NK-92 (cell line): Measurements from ENCODE around the gene SYT8.
"Not testable (repeated sequence)": the region's sequence is repeated elsewhere in the genome, so short reads cannot be mapped to it uniquely, and the experiment has no call there.

Source experiments
- DNase-seq: peaks from one replicate; lab custom pipeline; 2025; ENCODE audit not compliant: unreplicated experiment; lab: John Stamatoyannopoulos, UW

Gene SYT8, protein sequence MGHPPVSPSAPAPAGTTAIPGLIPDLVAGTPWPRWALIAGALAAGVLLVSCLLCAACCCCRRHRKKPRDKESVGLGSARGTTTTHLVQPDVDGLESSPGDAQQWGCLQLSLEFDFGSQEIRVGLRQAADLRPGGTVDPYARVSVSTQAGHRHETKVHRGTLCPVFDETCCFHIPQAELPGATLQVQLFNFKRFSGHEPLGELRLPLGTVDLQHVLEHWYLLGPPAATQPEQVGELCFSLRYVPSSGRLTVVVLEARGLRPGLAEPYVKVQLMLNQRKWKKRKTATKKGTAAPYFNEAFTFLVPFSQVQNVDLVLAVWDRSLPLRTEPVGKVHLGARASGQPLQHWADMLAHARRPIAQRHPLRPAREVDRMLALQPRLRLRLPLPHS

DNA sequence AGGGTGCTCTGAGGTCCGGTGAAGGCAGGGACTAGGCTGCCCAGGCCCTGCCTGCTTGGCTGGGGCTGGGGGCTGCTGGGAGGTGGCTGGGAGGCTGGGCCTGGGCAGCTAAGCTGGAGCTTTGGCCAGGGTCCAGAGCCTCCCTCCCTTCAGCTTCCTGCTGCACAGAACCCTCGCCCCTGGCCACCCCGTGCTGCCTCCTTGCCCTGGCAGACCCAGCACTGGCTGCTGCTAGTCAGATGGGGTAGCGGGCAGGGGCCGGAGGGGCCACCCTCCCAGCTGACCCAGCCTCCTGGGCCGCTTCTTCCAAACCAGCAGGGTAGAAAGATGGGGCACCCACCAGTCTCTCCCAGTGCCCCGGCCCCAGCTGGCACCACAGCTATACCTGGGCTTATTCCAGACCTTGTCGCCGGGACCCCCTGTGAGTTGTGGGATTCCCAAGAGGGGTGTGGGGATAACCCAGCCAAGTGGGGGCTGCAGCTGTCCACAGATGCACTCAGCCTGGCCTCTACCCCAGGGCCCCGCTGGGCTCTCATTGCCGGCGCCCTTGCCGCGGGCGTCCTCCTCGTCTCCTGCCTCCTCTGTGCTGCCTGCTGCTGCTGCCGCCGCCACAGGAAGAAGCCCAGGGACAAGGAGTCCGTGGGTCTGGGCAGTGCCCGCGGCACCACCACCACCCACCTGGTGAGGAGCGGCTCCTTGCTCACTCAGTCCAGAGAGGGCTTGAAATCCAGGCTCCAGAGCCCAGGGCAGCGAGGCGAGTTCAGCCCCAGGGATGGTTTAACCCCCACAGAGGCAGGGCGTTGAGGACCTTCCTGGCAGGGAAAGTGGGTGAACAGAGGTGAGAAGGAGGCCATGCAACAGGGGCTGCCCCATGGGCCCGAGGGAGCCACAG, at the start of gene SYT8:
Gene SYT8 (plus strand): TSS at position 212 of the 892 bp plus-strand sequence. CDS start 116 bp downstream, at position 328.
- DNase-seq: no peak

DNA sequence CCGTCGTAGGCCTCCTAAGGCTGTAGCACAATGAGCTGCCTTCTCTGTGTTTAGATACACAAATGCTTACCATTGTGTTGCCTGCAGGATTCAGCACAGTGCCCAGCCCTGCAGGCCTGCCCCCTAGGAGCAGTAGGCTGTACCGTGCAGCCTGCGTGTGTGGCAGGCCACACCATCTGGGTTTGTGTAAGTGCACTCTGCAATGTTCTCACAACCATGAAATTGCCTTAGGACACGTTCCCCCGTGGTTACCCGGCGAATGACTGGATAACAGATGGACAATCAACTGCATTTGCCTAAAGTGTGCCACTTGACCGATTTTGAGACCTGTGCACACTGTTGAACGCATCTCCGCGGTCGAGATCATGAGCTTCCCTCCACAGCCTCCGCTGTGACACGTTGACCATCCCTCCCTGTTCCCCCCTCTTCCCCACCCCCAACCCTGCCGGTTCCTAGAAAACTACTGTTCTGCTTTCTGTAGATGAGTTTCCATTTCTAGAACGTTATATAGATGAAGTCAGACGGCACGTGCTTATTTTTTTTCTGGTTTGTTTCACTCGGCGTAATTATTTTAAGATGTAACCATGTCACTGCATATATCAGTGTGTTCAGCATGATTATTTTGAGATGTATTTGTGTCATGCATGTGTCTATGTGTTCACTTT, 48.9 kb upstream of the SYT8 start:
- DNase-seq: no peak

DNA sequence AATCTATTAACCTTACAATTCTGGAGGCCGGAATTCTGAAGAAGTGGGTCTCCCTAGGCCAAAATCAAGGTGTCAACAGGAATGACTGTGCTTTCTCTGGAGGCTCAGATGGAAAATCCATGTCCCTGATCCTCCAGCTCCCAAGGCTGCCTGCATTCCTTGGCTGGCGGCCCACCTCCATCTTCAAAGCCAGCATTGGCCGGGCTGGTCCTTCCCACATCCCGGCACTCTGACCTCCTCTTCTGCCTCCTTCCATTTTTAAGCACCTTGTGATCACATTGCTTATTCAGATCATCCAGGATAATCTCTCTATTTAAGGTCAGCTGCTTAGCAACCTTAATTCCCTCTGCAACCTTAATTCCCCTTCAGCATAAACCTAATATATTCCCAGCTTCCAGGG, 48.3 kb upstream of the SYT8 start:
- no peak for DNase-seq

DNA sequence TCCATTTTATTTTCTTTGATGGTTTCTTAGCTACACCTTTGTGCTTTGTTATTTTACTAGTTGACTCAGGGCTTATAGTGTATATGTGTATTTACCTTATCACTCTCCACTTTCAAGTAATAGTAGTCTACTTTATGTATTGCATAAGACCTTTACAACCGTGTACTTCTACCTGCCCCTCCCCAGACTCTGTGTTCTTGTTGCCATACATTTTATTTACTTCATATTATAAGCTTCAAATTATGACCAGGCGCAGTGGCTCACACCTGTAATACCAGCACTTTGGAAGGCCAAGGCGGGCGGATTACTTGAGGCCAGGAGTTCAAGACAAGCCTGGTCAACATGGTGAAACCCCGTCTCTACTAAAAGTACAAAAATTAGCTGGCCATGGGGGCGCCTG, 42.9 kb upstream of the SYT8 start:
- no peak for DNase-seq

DNA sequence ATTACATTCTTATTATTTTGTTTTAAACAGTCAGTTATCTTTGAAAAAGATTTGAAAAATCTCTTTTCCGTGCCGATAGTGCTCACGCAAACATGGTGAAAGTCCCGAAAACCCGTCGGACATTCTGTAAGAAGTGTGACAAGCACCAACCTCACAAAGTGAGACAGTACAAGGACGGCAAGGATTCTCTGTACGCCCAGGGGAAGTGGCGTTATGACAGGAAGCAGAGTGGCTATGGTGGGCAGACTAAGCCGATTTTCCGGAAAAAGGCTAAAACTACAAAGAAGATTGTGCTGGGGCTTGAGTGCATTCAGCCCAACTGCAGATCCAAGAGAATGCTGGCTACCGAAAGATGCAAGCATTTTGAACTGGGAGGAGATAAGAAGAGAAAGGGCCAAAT, 42.3 kb upstream of the SYT8 start:
- no peak for DNase-seq

DNA sequence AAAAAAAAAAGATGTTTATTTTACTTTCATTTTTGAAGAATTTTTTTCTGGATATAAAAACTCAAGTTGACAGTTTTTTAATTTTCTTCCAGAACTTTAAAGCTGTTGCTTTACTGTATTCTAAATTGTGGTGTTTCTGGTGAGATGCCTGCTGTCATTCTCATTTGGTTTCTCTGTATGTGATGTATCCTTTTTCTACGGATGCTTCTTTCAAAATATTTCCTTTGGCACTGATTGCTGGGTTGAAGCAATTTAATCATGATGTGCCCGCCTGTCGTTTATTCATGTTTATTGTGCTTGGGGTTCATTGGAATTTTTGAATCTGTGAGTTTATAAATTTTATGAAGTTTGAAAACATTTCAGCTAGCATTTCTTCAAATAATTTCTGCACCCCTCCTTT, 41.7 kb upstream of the SYT8 start:
- DNase-seq: no peak

DNA sequence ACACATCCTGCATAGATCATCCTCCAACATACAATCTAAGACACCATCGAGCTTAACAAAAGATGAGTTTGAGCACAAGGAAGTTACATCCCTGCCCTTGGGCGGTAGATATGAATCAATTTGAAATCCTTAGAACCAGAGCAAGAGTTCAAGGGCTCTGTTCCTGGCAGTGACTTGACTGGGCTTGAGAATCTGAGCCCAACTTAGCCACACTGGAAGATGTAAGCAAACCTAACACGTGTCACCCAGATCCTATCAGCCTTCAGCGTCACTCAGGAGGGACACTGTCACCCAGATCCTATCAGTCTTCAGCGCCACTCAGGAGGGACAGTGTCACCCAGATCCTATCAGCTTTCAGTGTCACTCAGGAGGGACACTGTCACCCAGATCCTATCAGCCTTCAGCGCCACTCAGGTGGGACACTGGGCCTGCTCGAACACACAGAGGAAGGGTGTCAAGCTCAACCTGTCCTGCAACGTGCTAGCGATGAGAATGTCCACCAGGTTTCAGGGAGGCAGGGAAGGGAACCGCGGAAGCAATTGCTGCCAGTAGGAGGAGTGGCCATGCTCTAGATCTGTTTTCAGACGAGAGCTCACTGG, 38.3 kb upstream of the SYT8 start:
- no peak for DNase-seq

DNA sequence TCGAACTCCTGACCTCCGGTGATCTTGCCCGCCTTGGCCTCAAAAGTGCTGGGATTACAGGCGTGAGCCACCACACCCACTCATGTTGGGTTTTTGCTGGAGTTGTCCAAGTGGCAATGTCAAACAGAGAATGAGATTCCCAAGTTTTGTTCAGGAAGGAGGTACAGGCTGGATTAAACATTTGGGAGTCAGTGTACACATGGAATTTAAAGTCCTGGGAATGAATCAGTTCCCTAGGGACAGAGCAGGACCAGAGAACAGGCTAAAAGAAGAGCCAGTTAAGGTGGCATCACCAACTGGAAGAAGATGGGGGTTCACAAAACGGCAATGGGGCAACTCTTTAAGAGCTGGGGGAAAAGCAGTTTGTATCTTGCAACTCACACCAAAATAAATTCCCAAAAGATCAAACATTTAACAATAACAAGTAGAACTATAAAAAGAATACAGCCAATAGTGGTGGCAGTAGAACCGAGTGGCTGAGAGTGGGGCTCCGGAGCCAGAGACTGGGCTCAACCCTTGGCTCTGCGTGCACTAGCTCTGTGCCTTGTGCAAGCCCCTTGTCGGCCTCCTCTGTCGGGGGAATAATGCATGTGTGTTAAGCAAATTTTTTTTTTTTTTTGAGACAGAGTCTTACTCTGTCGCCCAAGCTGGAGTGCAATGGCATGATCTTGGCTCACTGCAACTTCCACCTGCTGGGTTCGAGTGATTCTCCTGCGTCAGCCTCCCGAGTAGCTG, 37.2 kb upstream of the SYT8 start:
- no peak for DNase-seq

DNA sequence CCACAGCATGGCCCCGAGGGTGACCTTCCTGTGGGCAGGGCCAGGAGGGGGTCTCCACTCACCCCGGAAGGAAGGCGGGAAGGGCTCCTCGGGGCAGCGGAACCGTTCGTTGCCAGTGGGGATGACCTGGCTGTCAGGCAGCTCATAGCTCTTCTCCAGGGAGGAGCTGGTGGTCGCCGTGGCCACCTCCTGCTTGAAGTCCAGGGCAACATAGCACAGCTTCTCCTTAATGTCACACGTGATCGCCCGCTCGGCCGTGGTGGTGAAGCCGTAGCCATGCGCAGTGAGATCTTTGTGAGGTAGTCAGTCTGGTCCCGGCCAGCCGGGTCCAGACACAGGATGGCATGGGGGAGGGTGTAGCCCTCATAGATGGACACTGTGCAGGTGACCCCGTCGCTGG, 31.5 kb upstream of the SYT8 start:
- no peak for DNase-seq

DNA sequence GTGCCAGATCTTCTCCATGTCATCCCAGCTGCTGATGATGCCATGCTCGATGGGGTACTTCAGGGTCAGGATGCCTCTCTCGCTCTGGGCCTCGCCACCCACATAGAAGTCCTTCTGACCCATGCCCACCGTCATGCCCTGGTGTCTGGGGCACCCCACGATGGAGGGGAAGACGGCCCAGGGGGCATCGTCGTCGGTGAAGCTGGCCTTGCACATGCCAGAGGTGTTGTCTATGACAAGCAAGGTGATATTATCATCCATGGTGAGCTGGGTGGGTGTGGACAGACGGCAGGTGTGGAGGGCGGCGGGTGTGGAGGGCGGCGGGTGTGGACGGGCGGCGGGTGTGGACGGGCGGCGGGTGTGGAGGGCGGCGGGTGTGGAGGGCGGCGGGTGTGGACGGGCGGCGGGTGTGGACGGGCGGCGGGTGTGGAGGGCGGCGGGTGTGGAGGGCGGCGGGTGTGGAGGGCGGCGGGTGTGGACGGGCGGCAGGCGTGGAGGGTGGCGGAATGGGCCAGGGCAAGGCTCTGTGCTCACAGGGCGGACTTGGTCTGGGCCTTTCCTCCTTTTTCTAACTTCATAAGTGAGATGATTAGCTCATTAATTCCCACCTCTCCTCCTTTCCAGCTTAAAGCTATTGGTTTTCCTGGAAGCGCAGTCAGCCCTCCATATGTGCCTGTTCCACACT, 30.8 kb upstream of the SYT8 start:
- not testable (repeated sequence) for DNase-seq

DNA sequence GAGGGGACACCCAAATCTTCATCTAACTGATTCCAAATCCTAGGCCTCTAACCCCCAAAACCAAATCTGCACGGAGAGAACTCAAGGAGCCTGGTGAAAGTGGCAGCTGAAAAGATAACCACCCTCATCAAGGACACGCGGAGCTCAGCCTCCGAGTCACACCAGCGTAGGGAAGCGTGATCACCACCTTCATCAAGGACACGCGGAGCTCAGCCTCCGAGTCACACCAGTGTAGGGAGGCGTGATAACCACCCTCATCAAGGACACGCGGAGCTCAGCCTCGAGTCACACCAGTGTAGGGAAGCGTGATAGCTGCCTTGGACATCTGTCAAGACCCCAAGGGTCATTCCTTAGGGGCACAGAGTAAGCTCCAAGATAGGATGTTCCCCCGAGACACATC, 29.3 kb upstream of the SYT8 start:
- no peak for DNase-seq

DNA sequence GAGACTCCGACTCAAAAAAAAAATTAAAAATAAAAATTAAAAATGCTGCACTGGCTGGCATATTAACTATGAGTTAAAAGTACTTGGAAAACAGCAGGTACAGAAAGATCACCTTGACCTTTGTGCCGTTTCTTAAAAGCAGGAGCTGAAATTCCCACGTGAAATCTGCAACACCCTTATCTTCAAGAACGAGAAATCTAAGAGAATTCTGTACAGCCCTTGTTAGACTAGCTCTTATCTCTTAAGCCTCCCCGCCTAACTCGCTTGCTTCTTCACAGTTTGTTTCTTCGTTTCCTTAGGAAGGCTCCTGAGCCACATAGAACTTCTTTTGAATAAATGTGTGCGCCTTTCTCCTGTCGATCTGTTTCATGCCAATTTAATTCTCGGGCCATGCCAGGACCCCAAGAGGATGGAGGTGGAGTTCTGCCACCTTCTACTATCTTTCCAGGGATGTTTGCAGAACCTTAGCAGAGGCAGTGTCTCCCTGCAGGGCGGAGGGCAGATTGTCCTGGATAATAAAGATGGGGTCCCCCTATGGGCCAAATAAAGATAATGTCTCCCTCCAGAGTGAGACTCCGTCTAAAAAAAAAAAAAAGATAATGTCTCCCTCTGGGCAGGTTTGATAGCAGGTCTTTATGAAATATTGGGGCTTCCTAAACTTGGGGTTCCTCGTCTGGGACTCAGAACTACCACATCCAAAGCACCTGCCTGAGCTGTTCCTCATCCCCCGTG, 27.4 kb upstream of the SYT8 start:
- DNase-seq: no peak

DNA sequence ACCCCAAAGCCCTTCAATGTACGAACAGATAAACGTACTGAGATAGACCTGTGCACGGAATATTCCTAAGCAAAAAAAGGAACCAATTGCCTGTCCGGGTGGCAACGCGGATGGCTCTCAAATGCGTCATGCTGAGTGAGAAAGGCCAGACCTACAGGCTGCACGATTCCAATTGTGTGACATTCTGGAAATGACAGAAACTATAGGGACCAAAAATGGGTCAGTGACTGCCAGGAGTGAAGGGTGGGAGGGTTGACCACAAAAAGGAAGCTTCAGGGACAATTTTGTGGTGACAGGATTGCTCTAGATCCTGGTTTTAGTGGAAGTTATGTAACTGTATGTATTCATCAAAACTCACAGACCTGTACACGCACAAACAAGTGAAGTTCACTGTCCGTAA, 24.0 kb upstream of the SYT8 start:
- DNase-seq: no peak

DNA sequence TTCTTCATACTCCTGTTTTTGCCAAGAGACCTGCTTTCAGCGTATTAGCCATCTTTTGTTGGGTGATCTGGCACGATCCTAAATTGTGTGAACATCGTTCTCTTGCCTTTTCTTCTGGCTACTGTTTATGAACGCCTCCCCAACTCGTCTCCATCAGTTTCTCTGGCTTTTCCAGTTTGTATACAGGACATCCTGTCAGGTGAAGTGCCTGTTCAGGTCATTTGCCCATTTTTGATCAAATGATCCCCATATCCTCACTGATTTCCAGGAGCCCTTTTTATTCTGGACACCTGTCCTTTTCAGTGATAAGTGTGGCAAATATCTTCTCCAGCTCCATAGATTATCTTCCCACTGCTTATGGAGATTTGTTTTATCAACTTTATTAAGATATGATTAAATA, 22.5 kb upstream of the SYT8 start:
- no peak for DNase-seq

DNA sequence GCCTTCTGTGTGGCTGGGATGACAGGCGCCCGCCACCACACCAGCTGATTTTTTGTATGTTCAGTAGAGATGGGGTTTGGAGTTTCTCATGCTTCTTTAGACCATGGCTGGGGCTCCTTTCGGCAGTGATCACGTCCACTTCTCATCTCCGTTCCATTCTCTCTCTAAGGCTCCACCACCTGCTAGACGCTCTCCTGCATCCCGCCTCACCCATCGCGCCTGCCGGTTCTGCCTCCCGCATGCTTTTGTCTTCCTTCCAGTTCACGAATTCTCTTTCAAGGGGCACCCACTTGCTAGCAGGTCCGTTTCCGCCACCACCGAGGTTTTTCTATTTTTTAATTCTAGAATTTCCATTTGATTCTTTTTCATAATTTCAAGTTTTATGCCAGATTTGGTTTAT, 22.0 kb upstream of the SYT8 start:
- no peak for DNase-seq

DNA sequence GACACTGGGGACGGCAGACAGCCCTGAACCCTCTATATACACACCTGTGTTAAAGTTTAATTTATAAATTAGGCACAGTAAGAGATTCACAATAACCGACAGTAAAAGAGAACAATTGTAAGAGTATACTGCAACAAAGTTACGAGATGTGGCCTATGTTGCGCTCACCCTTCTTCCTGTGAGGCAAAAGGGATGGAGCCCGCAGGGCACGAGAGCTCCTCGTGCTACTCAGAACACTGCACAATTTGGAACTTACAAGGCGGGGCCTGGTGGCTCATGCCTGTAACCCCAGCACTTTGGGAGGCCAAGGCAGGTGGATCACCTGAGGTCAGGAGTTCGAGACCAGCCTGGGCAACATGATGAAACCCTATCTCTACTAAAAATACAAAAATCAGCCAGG, 21.4 kb upstream of the SYT8 start:
- not testable (repeated sequence) for DNase-seq

DNA sequence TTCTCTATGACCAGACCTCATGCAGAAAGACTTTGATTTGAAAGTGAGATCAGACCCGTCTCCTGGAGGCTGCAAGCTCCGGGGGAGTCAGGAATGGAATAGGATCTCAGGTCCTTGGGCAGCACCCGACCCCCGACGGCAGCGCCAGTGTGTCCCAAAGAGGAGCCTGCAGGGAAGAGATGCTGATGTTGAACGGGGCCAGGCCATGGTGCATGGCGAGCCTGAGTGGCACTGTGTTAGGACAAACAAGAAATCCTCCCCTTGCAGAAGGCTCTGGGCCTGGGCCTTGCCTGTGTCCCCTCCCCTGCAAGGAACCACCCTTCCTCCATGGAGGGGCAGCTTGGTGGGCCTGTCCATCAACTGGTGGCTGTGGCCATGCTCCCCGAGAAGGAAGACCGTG, 20.1 kb upstream of the SYT8 start:
- no peak for DNase-seq

DNA sequence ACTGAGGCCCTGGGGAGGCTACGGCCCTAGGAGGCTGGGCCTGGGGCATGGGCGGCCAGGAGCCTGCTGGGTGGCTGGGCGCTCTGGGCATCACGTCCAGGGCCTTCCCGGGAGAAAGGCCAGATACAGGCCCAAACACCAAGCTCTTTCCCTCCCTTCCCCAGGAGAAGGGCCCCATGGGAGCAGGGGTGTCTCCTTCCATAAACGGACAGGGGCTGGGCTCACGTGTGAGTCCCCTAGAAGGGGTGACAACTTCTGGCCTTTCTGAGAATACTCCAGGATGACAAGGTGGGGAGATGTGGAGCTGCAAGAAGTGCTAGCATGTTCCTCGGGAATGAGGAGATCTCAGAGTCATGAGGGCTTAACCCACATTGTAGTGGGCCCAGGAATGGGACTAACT, 19.5 kb upstream of the SYT8 start:
- no peak for DNase-seq

DNA sequence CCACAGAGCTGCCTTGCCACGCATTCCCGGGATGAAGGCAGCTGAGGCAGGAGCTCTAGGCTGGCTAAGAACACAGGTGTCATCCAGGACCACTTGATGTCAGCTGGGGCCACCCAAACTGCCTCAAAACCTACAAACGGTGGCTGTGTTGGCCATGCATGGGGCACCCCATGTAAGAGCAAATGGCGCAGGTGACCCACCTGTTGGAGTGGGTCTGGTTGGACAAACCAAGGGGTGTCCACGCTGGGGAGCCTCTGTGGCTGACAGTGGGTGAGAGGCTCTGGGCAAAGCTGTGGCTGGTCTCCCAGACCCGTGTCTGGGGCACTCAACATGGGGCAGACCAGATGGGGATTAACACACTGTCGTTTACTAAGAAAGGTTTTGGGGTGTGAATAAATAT, 19.0 kb upstream of the SYT8 start:
- no peak for DNase-seq
